A673 (cell line): ENCODE measurements around the gene MPO. TPM values are rescaled to one million over a fixed set of nuclear protein-coding genes. Genes with fewer than 3 reads are reported as not detected.

Experiments
- BruUV-seq: library from RNA; stranded (reverse); fragments of 400-500 nt; replicated peaks from 2 replicates; lab custom pipeline; 2021; lab: Mats Ljungman, UMichigan
- CTCF ChIA-PET: fragments of 300-600 bp; sonication (Branson Sonifier 250); formaldehyde crosslinking; loops from one replicate; lab custom pipeline; 2022; ENCODE audit warnings: antibody characterized with exemption; lab: Charles Lee
- POLR2A ChIA-PET: fragments of 300-600 bp; sonication (Branson Sonifier 250); formaldehyde crosslinking; loops from one replicate; lab custom pipeline; 2022; ENCODE audit warnings: antibody characterized with exemption; ENCODE audit not compliant: low non-redundant PET; lab: Charles Lee
- DNase-seq: peaks from one replicate; pipeline ENCODE4 v3.0.0-alpha.2; 2015; ENCODE audit warnings: low spot score
- H3K27ac ChIP-seq: fragments of 200-600 bp; sonication (generic); 2 replicates; pipeline ENCODE4 v1.5.1; 2016; ENCODE audit warnings: mixed run types, low read depth, mild to moderate bottlenecking, mixed read lengths, antibody characterized with exemption, low read length; ENCODE audit not compliant: poor library complexity, severe bottlenecking
- H3K27me3 ChIP-seq: fragments of 200-600 bp; sonication (generic); replicated peaks from 2 replicates; pipeline ENCODE4 v1.6.1; 2017; ENCODE audit warnings: mixed run types, low read depth, mild to moderate bottlenecking, mixed read lengths, antibody characterized with exemption, low read length; ENCODE audit not compliant: insufficient read depth, poor library complexity
- H3K36me3 ChIP-seq: fragments of 200-600 bp; sonication (generic); 2 replicates; pipeline ENCODE4 v1.6.1; 2016; ENCODE audit warnings: mixed run types, mild to moderate bottlenecking, mixed read lengths, antibody characterized with exemption, low read length; ENCODE audit not compliant: insufficient read depth, poor library complexity, severe bottlenecking
- H3K4me1 ChIP-seq: fragments of 200-600 bp; sonication (generic); 2 replicates; pipeline ENCODE4 v1.6.1; 2017; ENCODE audit warnings: mixed run types, mild to moderate bottlenecking, mixed read lengths, antibody characterized with exemption, low read length; ENCODE audit not compliant: insufficient read depth, poor library complexity, severe bottlenecking
- H3K4me3 ChIP-seq: fragments of 200-600 bp; sonication (generic); 2 replicates; pipeline ENCODE4 v1.5.1; 2016; ENCODE audit warnings: low read depth, mixed run types, mild to moderate bottlenecking, mixed read lengths, low read length; ENCODE audit not compliant: poor library complexity, severe bottlenecking
- H3K9me3 ChIP-seq: fragments of 200-600 bp; sonication (generic); 2 replicates; pipeline ENCODE4 v1.6.1; 2016; ENCODE audit warnings: mixed run types, low read depth, mild to moderate bottlenecking, mixed read lengths, antibody characterized with exemption, low read length; ENCODE audit not compliant: poor library complexity, severe bottlenecking
- EZH2 ChIP-seq: fragments of 200-600 bp; sonication (generic); IDR thresholded peaks from 2 replicates; pipeline ENCODE4 v1.6.1; 2017; ENCODE audit warnings: borderline replicate concordance, low read depth, mild to moderate bottlenecking, mixed read lengths, antibody characterized with exemption, low read length; ENCODE audit not compliant: poor library complexity, severe bottlenecking
- intact Hi-C: fragments of 100-400 bp; cut with micrococcal nuclease; formaldehyde crosslinking; loops from one replicate; pipeline ENCODE4 v1.10.0; 2022; ENCODE audit not compliant: unreplicated experiment
- total RNA-seq: library from RNA; stranded (reverse); gene quantifications from 2 replicates; pipeline ENCODE4 v1.2.3, GENCODE V29; 2021
- TF ChIP-seq, protein P1 (sequence below): fragments of 300-800, 200-600 bp; sonication (generic); conservative IDR thresholded peaks from 2 replicates; pipeline ENCODE4 v1.5.1; 2017; ENCODE audit warnings: low read depth, mild to moderate bottlenecking, antibody characterized with exemption, low read length, moderate library complexity, mixed read lengths

Gene MPO
- total RNA-seq, 1 experiment from 2014 or later, result not detected

DNA sequence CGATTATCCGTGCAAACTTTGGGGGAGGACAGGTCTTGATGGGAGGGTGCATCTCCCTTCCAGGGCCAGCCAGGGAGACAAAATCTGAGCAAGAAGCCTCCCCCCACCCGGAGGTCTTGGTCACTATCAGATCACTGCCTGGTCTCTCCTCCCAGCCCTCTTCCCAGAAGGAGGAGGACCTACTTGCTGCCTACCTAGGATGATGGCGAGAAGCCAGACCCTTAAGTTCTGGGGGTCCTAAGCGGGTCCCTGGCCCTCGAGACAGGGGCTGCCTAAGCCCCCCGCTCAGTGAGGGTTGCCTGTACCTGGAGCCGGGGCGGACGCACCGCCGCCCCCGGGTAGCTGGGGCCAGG is 43.3 kb upstream of the MPO start:
- Histone ChIP-seq H3K4me3 (peak overlapping the region; percentile 45), H3K27me3 (no peaks in the 10 kb centered on the region), H3K36me3 (no peaks in the 10 kb centered on the region), H3K9me3 (no peaks in the 10 kb centered on the region), H3K27ac (peak overlapping the region; percentile 25), H3K4me1 (peaks cover 3% of the 10 kb centered on the region)
- TF ChIP-seq, protein P1, sequence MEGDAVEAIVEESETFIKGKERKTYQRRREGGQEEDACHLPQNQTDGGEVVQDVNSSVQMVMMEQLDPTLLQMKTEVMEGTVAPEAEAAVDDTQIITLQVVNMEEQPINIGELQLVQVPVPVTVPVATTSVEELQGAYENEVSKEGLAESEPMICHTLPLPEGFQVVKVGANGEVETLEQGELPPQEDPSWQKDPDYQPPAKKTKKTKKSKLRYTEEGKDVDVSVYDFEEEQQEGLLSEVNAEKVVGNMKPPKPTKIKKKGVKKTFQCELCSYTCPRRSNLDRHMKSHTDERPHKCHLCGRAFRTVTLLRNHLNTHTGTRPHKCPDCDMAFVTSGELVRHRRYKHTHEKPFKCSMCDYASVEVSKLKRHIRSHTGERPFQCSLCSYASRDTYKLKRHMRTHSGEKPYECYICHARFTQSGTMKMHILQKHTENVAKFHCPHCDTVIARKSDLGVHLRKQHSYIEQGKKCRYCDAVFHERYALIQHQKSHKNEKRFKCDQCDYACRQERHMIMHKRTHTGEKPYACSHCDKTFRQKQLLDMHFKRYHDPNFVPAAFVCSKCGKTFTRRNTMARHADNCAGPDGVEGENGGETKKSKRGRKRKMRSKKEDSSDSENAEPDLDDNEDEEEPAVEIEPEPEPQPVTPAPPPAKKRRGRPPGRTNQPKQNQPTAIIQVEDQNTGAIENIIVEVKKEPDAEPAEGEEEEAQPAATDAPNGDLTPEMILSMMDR, result no peak
- TF ChIP-seq EZH2, result no peak
- POLR2A ChIA-PET, result no interaction called here
- no peak for DNase-seq
- CTCF ChIA-PET, result no interaction called here
- intact Hi-C loops, result no loop called here
- no TSS peak for BruUV-seq

DNA sequence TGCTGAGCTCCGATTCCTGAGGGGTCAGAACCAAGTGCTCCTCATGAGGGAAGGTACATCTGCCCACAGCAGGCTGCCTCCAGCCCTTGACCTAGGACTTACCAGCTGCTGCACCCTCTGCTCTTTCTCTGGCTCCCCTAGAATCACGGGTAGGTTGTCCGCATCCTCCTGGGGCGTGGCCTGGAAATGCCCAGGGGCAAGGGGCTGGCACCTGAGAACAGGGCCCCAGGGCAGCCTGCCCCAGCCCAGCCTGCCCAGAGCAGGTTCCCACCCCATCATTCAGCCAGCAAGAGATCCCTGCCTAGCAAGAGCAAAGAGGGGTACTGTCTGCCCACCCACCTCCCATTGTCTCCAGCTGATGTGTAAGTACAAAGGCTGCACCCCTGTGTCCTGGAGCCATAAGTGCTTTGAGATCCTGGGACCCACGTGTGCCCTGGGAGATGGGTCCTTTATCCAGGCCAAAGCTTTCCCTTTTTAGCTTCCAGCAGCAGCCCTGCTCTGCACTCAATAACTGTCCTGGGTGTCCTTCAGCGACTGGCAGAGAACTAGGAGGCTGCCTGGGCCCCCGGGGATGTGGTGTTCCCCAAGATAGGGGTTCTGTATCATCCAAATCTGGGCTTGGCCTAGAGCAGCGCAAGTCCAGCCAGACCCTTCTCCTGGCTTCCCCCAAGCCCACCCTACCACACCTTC is 42.8 kb upstream of the MPO start:
- Histone ChIP-seq H3K9me3 (no peaks in the 10 kb centered on the region), H3K4me3 (peak overlapping the region; percentile 45), H3K27me3 (no peaks in the 10 kb centered on the region), H3K36me3 (no peaks in the 10 kb centered on the region), H3K27ac (no peak overlapping the region), H3K4me1 (no peaks in the 10 kb centered on the region)
- no TSS peak for BruUV-seq
- ChIA-PET POLR2A (no interaction called here), CTCF (no interaction called here)
- DNase-seq, result no peak
- no peak for TF ChIP-seq EZH2
- TF ChIP-seq, protein P1, result no peak
- intact Hi-C loops, result no loop called here

DNA sequence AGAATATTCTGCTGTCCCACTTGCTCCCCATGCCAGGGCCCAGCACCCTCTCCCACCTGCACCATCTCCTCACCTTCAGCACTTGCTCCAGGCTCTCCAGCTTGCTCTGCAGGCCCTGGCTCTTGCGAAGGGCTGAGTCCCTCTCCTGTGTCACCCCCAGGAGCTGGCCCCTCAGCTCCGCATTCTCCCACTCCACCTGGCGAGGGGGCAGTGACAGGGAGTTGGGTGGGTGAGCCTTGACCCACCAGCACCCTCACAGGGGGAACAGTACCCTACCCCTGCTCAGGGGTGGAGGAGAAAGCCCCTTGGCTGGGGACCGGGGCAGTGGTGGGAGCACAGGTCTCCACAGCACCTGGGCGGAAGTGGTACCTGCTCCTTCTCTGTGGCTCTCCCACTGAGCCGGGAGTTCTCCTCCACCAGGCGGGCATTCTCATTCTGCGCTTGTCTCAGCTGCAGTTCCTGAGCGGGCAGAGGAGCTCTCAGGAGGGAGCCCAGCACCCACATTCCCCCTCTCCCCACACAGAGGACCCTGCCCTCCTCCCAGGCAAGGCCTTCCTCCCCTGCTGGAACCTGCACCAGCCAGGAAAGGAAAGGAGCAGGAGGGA is 41.9 kb upstream of the MPO start:
- no peak overlapping the region for H3K4me3 ChIP-seq
- no TSS peak for BruUV-seq
- TF ChIP-seq, protein P1, result no peak
- TF ChIP-seq EZH2, result no peak
- H3K4me1 ChIP-seq, result no peaks in the 10 kb centered on the region
- no peak overlapping the region for H3K27ac ChIP-seq
- ChIA-PET POLR2A (no interaction called here), CTCF (no interaction called here)
- DNase-seq, result no peak
- no peaks in the 10 kb centered on the region for H3K27me3 ChIP-seq
- H3K36me3 ChIP-seq, result no peaks in the 10 kb centered on the region
- no peaks in the 10 kb centered on the region for H3K9me3 ChIP-seq
- intact Hi-C loops, result no loop called here
